AG09309 (cell line): ENCODE data around the gene C16orf82.

Experiments
- DNase-seq: peaks from one replicate; pipeline ENCODE4 v3.0.0-alpha.2; 2010; ENCODE audit warnings: low read depth
- H3K4me3 ChIP-seq: 2 replicates; pipeline ENCODE4 v1.5.1; 2011; ENCODE audit warnings: mild to moderate bottlenecking, low read depth, low read length, moderate library complexity; ENCODE audit not compliant: control insufficient read depth
- TF ChIP-seq, protein P1 (sequence below): IDR thresholded peaks from 2 replicates; pipeline ENCODE4 v1.5.1; 2011; ENCODE audit warnings: mild to moderate bottlenecking, low read depth, low read length, inconsistent platforms; ENCODE audit not compliant: insufficient read depth, control insufficient read depth; ENCODE audit errors: missing control alignments

The C16orf82 gene

GRCh38 chr16:27118526-27118925, 51.8 kb downstream of the C16orf82 start:
- DNase-seq, result no peak
- TF ChIP-seq, protein P1, sequence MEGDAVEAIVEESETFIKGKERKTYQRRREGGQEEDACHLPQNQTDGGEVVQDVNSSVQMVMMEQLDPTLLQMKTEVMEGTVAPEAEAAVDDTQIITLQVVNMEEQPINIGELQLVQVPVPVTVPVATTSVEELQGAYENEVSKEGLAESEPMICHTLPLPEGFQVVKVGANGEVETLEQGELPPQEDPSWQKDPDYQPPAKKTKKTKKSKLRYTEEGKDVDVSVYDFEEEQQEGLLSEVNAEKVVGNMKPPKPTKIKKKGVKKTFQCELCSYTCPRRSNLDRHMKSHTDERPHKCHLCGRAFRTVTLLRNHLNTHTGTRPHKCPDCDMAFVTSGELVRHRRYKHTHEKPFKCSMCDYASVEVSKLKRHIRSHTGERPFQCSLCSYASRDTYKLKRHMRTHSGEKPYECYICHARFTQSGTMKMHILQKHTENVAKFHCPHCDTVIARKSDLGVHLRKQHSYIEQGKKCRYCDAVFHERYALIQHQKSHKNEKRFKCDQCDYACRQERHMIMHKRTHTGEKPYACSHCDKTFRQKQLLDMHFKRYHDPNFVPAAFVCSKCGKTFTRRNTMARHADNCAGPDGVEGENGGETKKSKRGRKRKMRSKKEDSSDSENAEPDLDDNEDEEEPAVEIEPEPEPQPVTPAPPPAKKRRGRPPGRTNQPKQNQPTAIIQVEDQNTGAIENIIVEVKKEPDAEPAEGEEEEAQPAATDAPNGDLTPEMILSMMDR, result no peak
- H3K4me3 ChIP-seq, result no peak overlapping the region
